Left ventricle myocardium inferior (tissue), 1 donor: ENCODE results near the gene NSD1. TPM values are rescaled to one million over a fixed set of nuclear protein-coding genes. Genes with fewer than 3 reads are reported as not detected.

Experiments
- DNase-seq: peaks from one replicate; pipeline ENCODE4 v3.0.0-alpha.2; 2020
- H3K27ac ChIP-seq: fragments of 200-600 bp; replicated peaks from 2 replicates; pipeline ENCODE4 v1.8.0; 2021
- H3K27me3 ChIP-seq: fragments of 200-600 bp; 2 replicates; pipeline ENCODE4 v1.8.0; 2021; ENCODE audit warnings: low read depth
- H3K36me3 ChIP-seq: fragments of 200-600 bp; 2 replicates; pipeline ENCODE4 v1.8.0; 2021
- H3K4me1 ChIP-seq: fragments of 200-600 bp; 2 replicates; pipeline ENCODE4 v1.8.0; 2021
- H3K4me3 ChIP-seq: fragments of 200-600 bp; 2 replicates; pipeline ENCODE4 v1.8.0; 2021; ENCODE audit warnings: mild to moderate bottlenecking, moderate library complexity
- H3K9me3 ChIP-seq: fragments of 200-600 bp; replicated peaks from 2 replicates; pipeline ENCODE4 v1.8.0; 2021
- intact Hi-C: fragments of 100-400 bp; cut with micrococcal nuclease; formaldehyde crosslinking; loops from one replicate; pipeline ENCODE4 v1.11.0; 2022
- total RNA-seq: library from RNA; stranded (reverse); fragmentation: NEBNext Ultra II Directional; extraction: Animal tissue kit (Norgen Biotek cat#: 25700); gene quantifications from one replicate; pipeline ENCODE4 v1.2.1, GENCODE V29; 2021
- TF ChIP-seq, protein P1 (sequence below): fragments of 200-600 bp; IDR thresholded peaks from 2 replicates; pipeline ENCODE4 v1.8.0; 2021; ENCODE audit warnings: antibody characterized with exemption, mild to moderate bottlenecking, borderline replicate concordance
- donor health status: DM: no; HTN: yes; CAD: no; lungs with severe emphysema.

NSD1 gene
- total RNA-seq, 1 donor from 2014 or later: 40.8 TPM

DNA sequence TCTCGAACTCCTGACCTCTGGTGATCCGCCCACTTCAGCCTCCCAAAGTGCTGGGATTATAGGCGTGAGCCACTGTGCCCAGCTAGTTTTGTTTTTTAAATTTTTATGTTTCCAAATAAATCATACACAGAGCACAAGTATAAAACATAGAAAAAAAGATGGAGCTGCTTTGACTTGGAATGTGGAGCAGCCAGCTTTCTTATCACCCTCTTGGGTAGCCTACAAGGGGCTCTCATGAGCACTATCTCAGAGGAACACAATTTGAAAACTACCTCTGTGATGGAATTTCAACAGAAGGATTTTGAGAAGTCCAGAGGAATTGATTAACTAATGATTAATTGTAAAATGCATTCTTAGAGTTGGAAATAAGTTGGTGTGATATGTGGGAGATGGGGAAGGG is 45.9 kb downstream of the NSD1 start:
- no peaks in the 10 kb centered on the region for H3K27me3 ChIP-seq
- intact Hi-C loops: no loop called here

DNA sequence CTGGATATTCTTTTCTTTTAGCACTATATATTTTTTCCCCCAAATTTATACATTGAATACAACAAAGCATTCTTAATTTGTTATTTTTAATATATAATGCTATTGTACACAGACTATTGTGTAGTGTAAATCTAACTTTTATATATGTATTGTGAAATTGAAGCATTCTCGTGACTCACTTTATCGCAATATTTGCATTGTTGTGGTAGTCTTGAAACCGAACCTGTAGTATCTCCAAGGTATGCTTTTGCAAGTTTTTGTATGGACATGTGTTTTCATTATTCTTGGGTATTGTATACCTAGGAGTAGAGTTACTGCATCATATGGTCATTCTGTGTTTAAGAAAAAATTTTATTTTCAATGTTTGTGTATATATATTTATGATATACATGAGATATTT is 49.6 kb downstream of the NSD1 start:
- Histone ChIP-seq H3K27me3 (no peaks in the 10 kb centered on the region), H3K27ac (no peak overlapping the region), H3K4me3 (no peak overlapping the region), H3K36me3 (no peaks in the 10 kb centered on the region), H3K4me1 (peaks cover 11% of the 10 kb centered on the region), H3K9me3 (no peaks in the 10 kb centered on the region)
- no peak for DNase-seq
- TF ChIP-seq, protein P1, sequence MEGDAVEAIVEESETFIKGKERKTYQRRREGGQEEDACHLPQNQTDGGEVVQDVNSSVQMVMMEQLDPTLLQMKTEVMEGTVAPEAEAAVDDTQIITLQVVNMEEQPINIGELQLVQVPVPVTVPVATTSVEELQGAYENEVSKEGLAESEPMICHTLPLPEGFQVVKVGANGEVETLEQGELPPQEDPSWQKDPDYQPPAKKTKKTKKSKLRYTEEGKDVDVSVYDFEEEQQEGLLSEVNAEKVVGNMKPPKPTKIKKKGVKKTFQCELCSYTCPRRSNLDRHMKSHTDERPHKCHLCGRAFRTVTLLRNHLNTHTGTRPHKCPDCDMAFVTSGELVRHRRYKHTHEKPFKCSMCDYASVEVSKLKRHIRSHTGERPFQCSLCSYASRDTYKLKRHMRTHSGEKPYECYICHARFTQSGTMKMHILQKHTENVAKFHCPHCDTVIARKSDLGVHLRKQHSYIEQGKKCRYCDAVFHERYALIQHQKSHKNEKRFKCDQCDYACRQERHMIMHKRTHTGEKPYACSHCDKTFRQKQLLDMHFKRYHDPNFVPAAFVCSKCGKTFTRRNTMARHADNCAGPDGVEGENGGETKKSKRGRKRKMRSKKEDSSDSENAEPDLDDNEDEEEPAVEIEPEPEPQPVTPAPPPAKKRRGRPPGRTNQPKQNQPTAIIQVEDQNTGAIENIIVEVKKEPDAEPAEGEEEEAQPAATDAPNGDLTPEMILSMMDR: no peak
- intact Hi-C loops: no loop called here

More for the DNA sequence above, 45.9 kb downstream of the NSD1 start:
- Histone ChIP-seq H3K27ac (no peak overlapping the region), H3K36me3 (no peaks in the 10 kb centered on the region), H3K4me3 (no peak overlapping the region), H3K4me1 (peaks cover 20% of the 10 kb centered on the region), H3K9me3 (no peaks in the 10 kb centered on the region)
- no peak for DNase-seq
- TF ChIP-seq, protein P1: no peak

DNA sequence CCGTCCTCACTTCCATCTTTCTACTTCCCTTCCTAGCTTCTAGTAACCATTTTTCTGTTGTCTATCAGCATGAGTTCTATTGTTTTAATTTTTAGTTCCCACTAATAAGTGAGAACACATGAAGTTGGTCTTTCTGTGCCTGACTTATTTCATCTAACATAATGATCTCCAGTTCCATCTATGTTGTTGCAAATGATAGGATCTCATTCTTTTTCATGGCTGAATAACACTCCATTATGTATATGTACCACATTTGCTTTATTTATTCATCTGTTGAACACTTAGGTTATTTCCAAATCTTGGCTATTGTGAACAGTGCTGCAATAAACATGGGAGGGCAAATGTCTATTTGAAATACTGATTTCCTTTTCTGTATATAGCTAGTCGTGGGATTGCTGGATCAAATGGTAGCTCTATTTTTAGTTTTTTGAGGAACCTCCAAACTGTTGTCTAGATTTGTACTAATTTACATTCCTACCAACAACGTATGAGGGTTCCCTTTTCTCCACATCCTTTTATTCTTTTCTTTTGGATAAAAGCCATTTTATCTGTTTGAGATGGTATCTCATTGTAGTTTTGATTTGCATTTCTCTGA is 50.3 kb downstream of the NSD1 start:
- Histone ChIP-seq H3K9me3 (no peaks in the 10 kb centered on the region), H3K4me1 (peaks cover 11% of the 10 kb centered on the region), H3K27me3 (no peaks in the 10 kb centered on the region), H3K27ac (no peak overlapping the region), H3K4me3 (no peak overlapping the region), H3K36me3 (no peaks in the 10 kb centered on the region)
- DNase-seq: no peak
- intact Hi-C loops: no loop called here
- TF ChIP-seq, protein P1: no peak

DNA sequence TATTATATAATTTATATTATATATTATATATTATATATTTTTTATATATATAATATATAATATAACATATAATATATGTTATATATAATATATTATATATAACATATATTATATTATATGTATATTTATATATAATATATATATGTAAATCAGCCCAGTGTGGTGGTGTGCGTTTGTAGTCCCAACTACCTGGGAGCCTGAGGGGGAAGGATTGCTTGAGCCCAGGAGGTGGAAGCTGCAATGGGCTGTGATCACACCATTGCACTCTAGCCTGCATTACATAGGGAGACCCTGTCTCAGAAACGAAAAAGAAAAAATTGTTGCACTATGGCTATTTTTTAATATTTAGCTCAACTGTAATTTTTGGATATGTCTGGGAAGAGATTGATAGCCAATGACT is 52.4 kb downstream of the NSD1 start:
- TF ChIP-seq, protein P1: no peak
- intact Hi-C loops: no loop called here
- Histone ChIP-seq H3K4me3 (no peak overlapping the region), H3K4me1 (peaks cover 11% of the 10 kb centered on the region), H3K27ac (no peak overlapping the region), H3K27me3 (no peaks in the 10 kb centered on the region), H3K9me3 (no peaks in the 10 kb centered on the region), H3K36me3 (no peaks in the 10 kb centered on the region)
- DNase-seq: no peak

DNA sequence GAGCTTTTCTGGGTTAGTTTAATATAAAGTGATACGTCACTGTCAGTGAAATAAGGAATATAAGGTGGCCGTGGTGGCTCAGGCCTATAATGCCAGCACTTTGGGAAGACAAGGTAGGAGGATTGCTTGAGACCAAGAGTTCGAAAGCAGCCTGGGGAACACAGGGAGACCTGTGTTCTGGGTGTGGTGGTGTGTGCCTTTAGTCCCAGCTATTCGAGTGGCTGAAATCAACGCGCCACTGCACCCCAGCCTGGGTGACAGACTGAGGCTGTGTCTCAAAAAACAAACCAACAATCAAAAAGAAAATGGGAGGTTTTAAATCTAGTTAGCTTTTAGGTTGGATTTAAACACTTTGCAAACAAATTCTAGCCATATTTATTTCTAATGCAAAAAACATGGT is 53.1 kb downstream of the NSD1 start:
- intact Hi-C loops: no loop called here
- TF ChIP-seq, protein P1: no peak
- H3K9me3 ChIP-seq: no peaks in the 10 kb centered on the region

DNA sequence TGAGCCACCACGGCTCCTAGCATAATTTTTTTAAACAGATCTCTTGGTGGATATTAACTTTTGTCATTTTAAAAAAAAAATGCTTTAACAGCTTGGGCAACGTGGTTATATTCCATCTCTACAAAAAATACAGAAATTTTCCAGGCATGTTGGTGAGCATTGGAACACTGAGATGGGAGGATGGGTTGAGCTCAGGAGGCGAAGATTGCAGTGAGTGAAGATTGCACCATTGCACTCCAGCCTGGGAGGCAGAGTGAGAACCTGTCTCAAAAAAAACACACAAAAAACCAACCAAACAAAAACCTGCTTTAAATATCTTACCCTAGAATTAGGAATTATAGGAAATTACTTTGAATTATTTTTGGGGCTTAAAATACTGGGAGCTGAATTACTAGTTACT is 55.2 kb downstream of the NSD1 start:
- TF ChIP-seq, protein P1: no peak
- no peaks in the 10 kb centered on the region for H3K27me3 ChIP-seq
- peaks cover 18% of the 10 kb centered on the region for H3K36me3 ChIP-seq
- H3K27ac ChIP-seq: no peak overlapping the region
- H3K9me3 ChIP-seq: no peaks in the 10 kb centered on the region
- H3K4me3 ChIP-seq: no peak overlapping the region
- DNase-seq: no peak
- H3K4me1 ChIP-seq: peaks cover 9% of the 10 kb centered on the region
- intact Hi-C loops: no loop called here

More for the DNA sequence above, 53.1 kb downstream of the NSD1 start:
- Histone ChIP-seq H3K4me3 (no peak overlapping the region), H3K27ac (no peak overlapping the region), H3K4me1 (peaks cover 11% of the 10 kb centered on the region), H3K36me3 (no peaks in the 10 kb centered on the region), H3K27me3 (no peaks in the 10 kb centered on the region)
- no peak for DNase-seq
